GM23248 (cell line): ENCODE results near the gene HOXA4. TPM values are rescaled to one million over a fixed set of nuclear protein-coding genes. Genes with fewer than 3 reads are reported as not detected.
A peak's percentile ranks its signal among the peaks of the same experiment; 100 is the strongest.

Source experiments
- DNase-seq: peaks from one replicate; pipeline ENCODE4 v3.0.0-alpha.2; 2015
- H2AFZ ChIP-seq: fragments of 200-600 bp; sonication (generic); 2 replicates; pipeline ENCODE4 v1.6.1; 2016; ENCODE audit warnings: antibody characterized with exemption
- H3F3A ChIP-seq: fragments of 200-600 bp; sonication (generic); 2 replicates; pipeline ENCODE4 v1.6.1; 2016; ENCODE audit warnings: mild to moderate bottlenecking, antibody characterized with exemption, mixed run types; ENCODE audit not compliant: insufficient read depth
- H3K27ac ChIP-seq: fragments of 200-600 bp; sonication (generic); 2 replicates; pipeline ENCODE4 v1.5.1; 2016; ENCODE audit warnings: mild to moderate bottlenecking
- H3K27me3 ChIP-seq: fragments of 200-600 bp; sonication (generic); replicated peaks from 2 replicates; pipeline ENCODE4 v1.6.1; 2016; ENCODE audit warnings: mild to moderate bottlenecking; ENCODE audit not compliant: insufficient read depth
- H3K36me3 ChIP-seq: fragments of 200-600 bp; sonication (generic); 2 replicates; pipeline ENCODE4 v1.6.1; 2016; ENCODE audit warnings: low read depth, mild to moderate bottlenecking
- H3K4me1 ChIP-seq: fragments of 200-600 bp; sonication (generic); 2 replicates; pipeline ENCODE4 v1.6.1; 2016; ENCODE audit warnings: mild to moderate bottlenecking; ENCODE audit not compliant: insufficient read depth
- H3K4me2 ChIP-seq: fragments of 200-600 bp; sonication (generic); one replicate; pipeline ENCODE4 v1.6.1; 2016; ENCODE audit warnings: mild to moderate bottlenecking; ENCODE audit not compliant: unreplicated experiment
- H3K4me3 ChIP-seq: fragments of 200-600 bp; sonication (generic); 2 replicates; pipeline ENCODE4 v1.5.1; 2016; ENCODE audit warnings: mild to moderate bottlenecking
- H3K79me2 ChIP-seq: fragments of 200-600 bp; sonication (generic); 2 replicates; pipeline ENCODE4 v1.6.1; 2016; ENCODE audit warnings: mild to moderate bottlenecking; ENCODE audit not compliant: insufficient read depth
- H3K9ac ChIP-seq: fragments of 200-600 bp; sonication (generic); 2 replicates; pipeline ENCODE4 v1.6.1; 2016; ENCODE audit warnings: mild to moderate bottlenecking
- H3K9me2 ChIP-seq: fragments of 200-600 bp; sonication (generic); 2 replicates; pipeline ENCODE4 v1.6.1; 2016; ENCODE audit warnings: mixed run types, mild to moderate bottlenecking, moderate library complexity; ENCODE audit not compliant: insufficient read depth
- H3K9me3 ChIP-seq: fragments of 200-600 bp; sonication (generic); one replicate; pipeline ENCODE4 v1.6.1; 2017; ENCODE audit warnings: low read depth
- H4K20me1 ChIP-seq: fragments of 200-600 bp; sonication (generic); 2 replicates; pipeline ENCODE4 v1.6.0; 2016; ENCODE audit not compliant: insufficient read depth
- EZH2 ChIP-seq: fragments of 200-600 bp; sonication (generic); IDR thresholded peaks from 2 replicates; pipeline ENCODE4 v1.6.1; 2018; ENCODE audit warnings: antibody characterized with exemption, mild to moderate bottlenecking; ENCODE audit not compliant: insufficient read depth, poor library complexity, severe bottlenecking
- EZH2phosphoT487 ChIP-seq: fragments of 200-600 bp; sonication (generic); IDR thresholded peaks from 2 replicates; pipeline ENCODE4 v1.6.1; 2018; ENCODE audit warnings: antibody characterized with exemption, moderate library complexity, mild to moderate bottlenecking, low read depth; ENCODE audit not compliant: insufficient read depth
- WGBS, 2 experiments: methylation state at CpG; one replicate each; pipeline ENCODE4 v1.1.6; 2015 to 2017; ENCODE audit warnings: low lambda C conversion rate in 2 of 2, low coverage in 1 of 2; ENCODE audit errors: missing lambda C conversion rate in 2 of 2; 5-methylcytosine and 5-hydroxymethylcytosine counted together
- in situ Hi-C: fragments of 300-500 bp; cut with MboI; formaldehyde crosslinking; loops from 2 replicates; pipeline ENCODE4 v1.15.0; 2020
- polyA plus RNA-seq: library from polyadenylated mRNA; unstranded; fragments of >200 nt; fragmentation: Nextera tagmentation; extraction: Ambion mirVana; gene quantifications from 2 replicates; pipeline ENCODE4 v1.2.1, GENCODE V29; 2016
- total RNA-seq: library from RNA; depleted of rRNA; stranded (reverse); fragments of >200 nt; shearing (Covaris generic); gene quantifications from 2 replicates; pipeline ENCODE4 v1.2.3, GENCODE V29; 2014

HOXA4 gene
- total and polyA plus RNA-seq, 2 experiments from 2014 or later = 1.8 to 3.1 TPM

GRCh38 chr7:27088002-27088922 lies 42.3 kb downstream of the HOXA4 start:
- Histone ChIP-seq H2AFZ (peak overlapping the region; percentile 72), H3K4me3 (peak overlapping the region; percentile 27; the same call in 1 of the 2 replicates), H3K27ac (no peak overlapping the region), H3K9me2 (no peaks in the 10 kb centered on the region), H4K20me1 (no peaks in the 10 kb centered on the region), H3K27me3 (peaks cover 8% of the 10 kb centered on the region; the same call in 1 of the 2 replicates), H3K9ac (no peak overlapping the region), H3F3A (no peaks in the 10 kb centered on the region), H3K36me3 (no peaks in the 10 kb centered on the region), H3K9me3 (no peaks in the 10 kb centered on the region), H3K79me2 (no peaks in the 10 kb centered on the region), H3K4me1 (no peaks in the 10 kb centered on the region), H3K4me2 (no peak overlapping the region)
- TF ChIP-seq EZH2 (no peak), EZH2phosphoT487 (no peak)
- in situ Hi-C loops = no loop called here
- 30 to 38% methylated on average over 43 to 52 of the region's 68 CpGs for WGBS, 2 experiments
- peak; percentile 15 for DNase-seq

GRCh38 chr7:27083646-27084045 lies 46.9 kb downstream of the HOXA4 start:
- no peak overlapping the region for H3K4me3 ChIP-seq
- H3K27ac ChIP-seq = no peak overlapping the region
- no peaks in the 10 kb centered on the region for H3F3A ChIP-seq
- no peaks in the 10 kb centered on the region for H4K20me1 ChIP-seq
- H2AFZ ChIP-seq = no peak overlapping the region
- in situ Hi-C loops = no loop called here
- DNase-seq = no peak
- peaks cover 5% of the 10 kb centered on the region; the same call in 1 of the 2 replicates for H3K27me3 ChIP-seq
- no peaks in the 10 kb centered on the region for H3K79me2 ChIP-seq
- peaks cover 23% of the 10 kb centered on the region for H3K4me1 ChIP-seq
- WGBS, 2 experiments = 70 to 77% methylated on average over 2 of the region's 2 CpGs
- H3K9me2 ChIP-seq = no peaks in the 10 kb centered on the region
- H3K36me3 ChIP-seq = no peaks in the 10 kb centered on the region
- TF ChIP-seq EZH2 (no peak), EZH2phosphoT487 (no peak)
- no peaks in the 10 kb centered on the region for H3K9me3 ChIP-seq
- no peak overlapping the region for H3K9ac ChIP-seq
- H3K4me2 ChIP-seq = no peak overlapping the region

GRCh38 chr7:27082171-27082570 lies 48.4 kb downstream of the HOXA4 start:
- no peaks in the 10 kb centered on the region for H3K36me3 ChIP-seq
- H3K4me2 ChIP-seq = peak overlapping the region; percentile 51
- peaks cover 25% of the 10 kb centered on the region for H3K4me1 ChIP-seq
- 75 to 85% methylated on average over 1 of the region's 1 CpG for WGBS, 2 experiments
- H3K9ac ChIP-seq = no peak overlapping the region
- DNase-seq = peak; percentile 39
- H3K4me3 ChIP-seq = no peak overlapping the region
- H3K79me2 ChIP-seq = no peaks in the 10 kb centered on the region
- no peaks in the 10 kb centered on the region for H4K20me1 ChIP-seq
- no peaks in the 10 kb centered on the region for H3K27me3 ChIP-seq
- TF ChIP-seq EZH2phosphoT487 (no peak), EZH2 (no peak)
- H2AFZ ChIP-seq = 0 out of 2 replicates have a peak overlapping the region, but pooled peaks have one; percentile 31
- no peaks in the 10 kb centered on the region for H3K9me3 ChIP-seq
- H3K27ac ChIP-seq = no peak overlapping the region
- H3K9me2 ChIP-seq = no peaks in the 10 kb centered on the region
- H3F3A ChIP-seq = no peaks in the 10 kb centered on the region
- in situ Hi-C loops = no loop called here

DNA sequence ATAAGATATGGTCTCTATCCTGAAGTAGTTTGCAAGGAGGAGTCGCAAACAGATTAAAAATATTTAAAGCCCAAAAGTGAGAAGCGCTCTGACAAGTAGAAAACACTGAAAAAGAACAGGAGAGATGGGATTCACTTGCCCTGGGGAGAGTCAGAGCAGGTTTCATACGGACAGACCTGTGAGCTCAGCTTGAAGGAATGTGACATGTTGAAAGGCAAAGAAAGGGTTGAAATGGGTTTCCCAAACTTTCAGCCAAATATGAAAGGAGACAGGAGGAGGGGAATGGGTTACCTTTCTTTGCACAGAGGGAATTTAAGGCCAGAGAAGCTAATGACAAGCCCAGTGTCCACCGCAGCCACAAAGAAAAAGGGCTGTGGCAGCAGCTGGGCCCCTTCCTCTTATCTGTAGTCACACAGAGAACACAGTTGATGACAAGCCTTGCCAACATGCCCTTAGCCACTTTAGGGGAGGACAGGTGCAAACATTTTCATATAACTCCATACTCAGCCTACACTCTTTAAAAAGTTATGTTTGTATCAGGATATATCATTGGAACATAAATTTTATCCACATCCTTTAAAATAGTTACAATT lies 49.6 kb downstream of the HOXA4 start:
- Histone ChIP-seq H3K4me2 (no peak overlapping the region), H4K20me1 (no peaks in the 10 kb centered on the region), H3K27ac (no peak overlapping the region), H3K9me2 (no peaks in the 10 kb centered on the region), H3K9me3 (no peaks in the 10 kb centered on the region), H3K79me2 (no peaks in the 10 kb centered on the region), H3F3A (no peaks in the 10 kb centered on the region), H2AFZ (no peak overlapping the region), H3K9ac (no peak overlapping the region), H3K4me1 (peaks cover 25% of the 10 kb centered on the region), H3K27me3 (no peaks in the 10 kb centered on the region), H3K36me3 (no peaks in the 10 kb centered on the region), H3K4me3 (no peak overlapping the region)
- WGBS, 2 experiments = 75 to 80% methylated on average over 4 of the region's 4 CpGs
- peak; percentile 53 for DNase-seq
- in situ Hi-C loops = no loop called here
- TF ChIP-seq EZH2 = no peak
- TF ChIP-seq EZH2phosphoT487 = no peak
